Ovary (tissue), 3 donors: ENCODE data around the gene CTNNA1.

ENCODE experiments used
- CTCF ChIP-seq, 3 donors: fragments of 450-650 bp in 2 of 3; fragments of 200-600 bp in 1 of 3; IDR thresholded peaks; one replicate each; pipeline versions ENCODE4 v1.5.1 to v1.8.0; 2016 to 2022; ENCODE audit warnings: antibody characterized with exemption in 3 of 3, mild to moderate bottlenecking in 1 of 3
- POLR2A ChIP-seq: fragments of 450-650 bp; IDR thresholded peaks from one replicate; pipeline ENCODE4 v1.6.1; 2017; ENCODE audit warnings: antibody characterized with exemption, mild to moderate bottlenecking, moderate library complexity
- donor health status: DM: no; HTN: no; CAD: no.

DNA sequence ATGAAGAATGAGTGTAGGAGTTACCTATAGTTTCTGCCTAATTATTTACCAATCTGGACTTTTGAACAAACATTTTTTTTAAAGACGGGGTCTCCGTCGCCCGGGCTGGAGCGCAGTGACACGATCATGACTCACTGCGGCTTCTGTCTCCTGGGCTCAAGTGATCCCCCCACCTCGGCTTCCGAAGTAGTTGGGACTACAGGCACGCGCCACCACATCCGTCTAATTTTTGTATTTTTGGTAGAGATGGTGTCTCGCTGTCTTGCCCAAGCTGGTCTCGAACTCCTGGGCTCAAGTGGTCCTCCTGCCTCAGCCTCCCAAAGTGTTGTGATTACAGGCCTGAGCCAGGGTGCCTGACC, 1.5 kb downstream of the CTNNA1 start:
- TF ChIP-seq CTCF (IDR thresholded peaks at IDR 0.05) (no peak), POLR2A (no peak)
